Limb (tissue), 2 donors: Measurements from ENCODE around the gene C4BPA.

Experiments
- DNase-seq, 2 donors: peaks; one replicate each; pipeline ENCODE4 v3.0.0-alpha.2; 2016; ENCODE audit errors: extremely low spot score in 2 of 2

C4BPA gene

GRCh38 chr1:207112616-207113296 lies 8.7 kb downstream of the C4BPA start:
- DNase-seq: no peak

DNA sequence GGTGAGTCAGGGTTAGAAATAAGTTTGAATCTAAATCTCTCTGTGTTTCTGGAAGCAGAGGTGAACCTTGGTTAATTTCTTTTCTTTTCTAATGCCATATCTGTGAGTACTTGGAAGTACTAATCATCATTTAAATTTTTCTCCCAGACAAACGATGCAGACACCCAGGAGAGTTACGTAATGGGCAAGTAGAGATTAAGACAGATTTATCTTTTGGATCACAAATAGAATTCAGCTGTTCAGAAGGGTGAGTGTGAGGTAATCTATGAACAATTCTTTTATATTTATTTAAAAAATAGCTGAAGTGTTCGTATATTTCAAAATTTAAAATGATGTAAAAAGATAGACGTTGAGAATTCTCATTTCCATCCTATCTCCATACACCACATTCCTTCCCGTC lies 11.2 kb downstream of the C4BPA start:
- no peak for DNase-seq

GRCh38 chr1:207124389-207124788 lies 20.4 kb downstream of the C4BPA start:
- no peak for DNase-seq

DNA sequence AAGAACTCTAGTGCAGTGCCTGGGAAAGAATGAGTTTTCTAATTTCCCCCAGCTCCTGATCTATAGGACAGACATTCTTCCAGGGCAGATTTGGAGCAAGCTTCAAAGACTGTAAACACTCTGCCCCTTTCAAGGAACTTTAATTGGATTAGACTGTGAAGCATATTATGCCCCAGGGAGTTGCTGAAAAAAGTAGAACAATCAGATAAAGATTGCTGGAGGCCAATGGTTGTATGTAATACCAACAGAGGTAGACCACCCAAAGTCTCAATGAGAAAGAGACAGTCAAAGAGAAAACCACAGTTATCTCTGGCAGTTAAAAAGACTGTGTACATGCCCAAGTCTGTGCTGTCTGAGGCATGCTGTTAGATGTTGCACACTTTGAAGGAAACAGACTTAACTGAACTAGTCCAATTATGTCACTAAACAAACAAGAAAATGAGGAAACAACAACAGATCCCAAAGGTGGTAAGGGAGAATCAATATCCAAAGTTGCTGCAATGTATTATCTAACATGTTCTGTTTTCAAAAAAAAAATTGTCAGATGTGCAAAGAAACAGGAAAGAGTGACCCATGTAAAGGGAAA lies 24.4 kb downstream of the C4BPA start:
- no peak for DNase-seq

- no peak for DNase-seq
Observed at GRCh38 chr1:207129053-207129452, 25.0 kb downstream of the C4BPA start.

GRCh38 chr1:207130252-207131036 lies 26.4 kb downstream of the C4BPA start:
- DNase-seq: no peak

DNA sequence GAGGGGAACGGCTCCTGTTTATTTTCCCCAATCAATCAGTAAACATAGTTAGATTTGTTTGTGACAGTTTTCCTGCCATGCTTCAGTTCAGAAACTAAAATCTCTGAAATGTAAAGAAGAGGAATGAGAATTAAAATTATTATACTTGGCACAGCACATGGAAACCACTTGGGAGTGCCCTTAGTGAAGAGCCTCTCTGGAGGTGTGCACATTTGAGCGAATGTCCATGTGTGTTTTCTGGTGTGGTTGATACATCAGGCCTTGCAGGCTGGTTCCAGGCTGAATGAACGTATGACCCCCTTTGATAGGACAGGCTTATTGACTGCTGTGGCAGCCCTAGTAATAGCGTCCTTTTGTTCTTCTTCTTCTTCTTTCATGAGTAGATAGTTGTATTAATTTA lies 27.1 kb downstream of the C4BPA start:
- DNase-seq: no peak

GRCh38 chr1:207134581-207134980 lies 30.5 kb downstream of the C4BPA start:
- DNase-seq: no peak

DNA sequence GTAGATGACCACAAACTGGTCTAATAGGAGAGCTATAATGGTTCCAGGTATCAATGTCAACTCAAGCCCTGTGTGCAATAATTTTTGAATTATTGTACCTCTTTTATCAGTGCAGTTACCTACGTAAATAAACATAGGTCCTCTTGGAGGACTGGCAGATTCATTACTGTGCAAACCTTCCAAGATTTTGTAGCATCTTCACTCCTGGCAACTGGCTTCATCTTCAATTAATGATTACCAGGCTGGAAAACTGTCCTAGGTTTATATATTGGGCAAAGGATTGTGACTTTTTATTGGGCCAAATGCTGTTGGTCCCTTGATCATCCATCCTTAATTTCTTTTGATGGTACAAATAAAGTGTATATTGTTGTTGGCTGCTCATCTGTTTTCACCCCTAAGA lies 35.6 kb downstream of the C4BPA start:
- no peak for DNase-seq

GRCh38 chr1:207140536-207140935 lies 36.5 kb downstream of the C4BPA start:
- DNase-seq: no peak

DNA sequence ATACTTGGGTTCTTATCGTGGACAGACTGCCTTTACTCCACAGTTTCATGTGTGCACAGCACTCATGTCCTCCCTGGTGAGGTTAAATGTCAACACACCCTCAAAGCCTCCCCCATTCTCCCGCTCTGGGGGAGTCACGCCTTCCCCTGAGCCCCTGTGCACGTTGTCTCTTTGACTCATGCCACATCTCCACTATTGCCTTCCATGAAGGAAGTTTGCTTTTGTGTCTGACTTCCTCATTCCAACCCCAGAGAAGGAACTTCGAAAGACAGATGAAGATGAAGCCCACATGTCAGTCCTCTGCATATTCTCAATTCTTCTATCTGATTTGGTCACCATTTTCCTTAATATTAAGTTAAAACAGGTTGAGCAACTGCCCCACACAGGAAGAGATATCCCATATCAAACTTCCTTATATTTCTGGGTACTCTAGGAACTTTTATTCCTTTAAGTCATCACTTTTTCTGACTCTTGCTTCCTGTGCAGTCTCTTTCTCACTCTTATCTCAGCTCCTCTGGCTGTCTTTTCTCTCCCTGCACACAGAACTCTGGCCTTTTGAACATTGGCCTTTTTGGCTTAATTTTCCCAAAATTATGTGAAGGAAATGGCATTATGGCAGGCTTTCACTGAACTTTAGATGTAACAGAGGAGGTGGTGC lies 41.5 kb downstream of the C4BPA start:
- no peak for DNase-seq

- no peak for DNase-seq
Observed at GRCh38 chr1:207151920-207152319, 47.9 kb downstream of the C4BPA start.

- no peak for DNase-seq
Observed at GRCh38 chr1:207152792-207153468, 48.9 kb downstream of the C4BPA start.

- DNase-seq: no peak
Observed at GRCh38 chr1:207155028-207155427, 51.0 kb downstream of the C4BPA start.

DNA sequence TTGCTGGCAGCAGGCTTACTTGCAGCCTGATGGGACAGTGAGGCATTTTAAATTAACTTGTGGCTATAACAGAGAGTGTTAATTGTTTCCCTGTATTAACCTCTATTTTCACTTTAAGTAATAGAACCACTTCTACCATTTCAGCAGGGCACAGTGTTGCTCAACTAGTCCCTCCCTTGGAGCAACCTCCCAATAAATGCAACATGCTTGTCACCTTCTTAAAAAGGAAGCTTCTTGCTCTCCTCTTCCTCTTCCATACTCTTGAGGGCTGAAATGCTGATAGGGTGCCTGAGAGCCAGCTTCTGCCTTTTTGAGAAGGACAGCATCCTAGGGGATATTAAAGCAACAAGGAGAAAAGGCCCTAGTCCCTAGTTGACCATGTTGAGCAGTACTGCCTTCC lies 52.1 kb downstream of the C4BPA start:
- no peak for DNase-seq

- no peak for DNase-seq
Observed at GRCh38 chr1:207156826-207157225, 52.8 kb downstream of the C4BPA start.

- no peak for DNase-seq
Observed at GRCh38 chr1:207164086-207164485, 60.1 kb downstream of the C4BPA start.

DNA sequence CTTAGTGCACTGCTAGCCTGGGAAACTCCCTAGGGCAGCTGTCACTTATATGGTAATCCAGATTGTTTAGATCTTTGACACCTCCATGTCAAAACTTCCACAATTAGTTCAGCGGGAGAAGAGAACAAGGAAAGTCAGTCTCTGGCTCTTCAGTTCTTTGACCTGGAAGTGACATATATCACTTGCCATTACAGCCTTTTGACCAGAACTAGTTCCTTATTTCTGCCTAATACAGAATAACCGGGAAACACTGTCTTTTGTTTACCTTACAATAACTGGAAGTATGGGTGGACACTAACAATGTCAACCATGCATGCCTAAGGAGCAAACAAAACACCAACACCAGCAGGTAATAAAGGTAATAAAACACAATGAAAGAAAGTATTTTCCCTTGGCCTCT lies 68.3 kb downstream of the C4BPA start:
- no peak for DNase-seq

DNA sequence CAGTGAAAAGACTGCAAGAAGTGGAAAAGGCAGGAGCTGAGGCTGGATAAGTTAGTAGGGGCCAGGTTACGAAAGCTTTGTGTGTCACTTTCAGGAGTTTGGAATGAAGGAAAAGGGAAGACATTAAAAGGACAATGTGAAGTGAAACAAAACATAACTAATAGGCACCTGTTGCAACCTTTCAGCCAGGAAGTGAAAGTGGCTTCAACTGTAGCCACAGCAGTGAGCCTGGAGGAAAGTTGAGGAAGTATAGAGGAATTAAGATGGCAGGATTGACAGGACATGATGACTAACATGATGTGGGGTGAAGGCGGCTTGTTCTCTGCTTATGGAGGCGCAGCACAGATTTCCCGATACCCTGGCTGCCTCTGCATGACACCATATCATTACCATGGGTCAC lies 68.9 kb downstream of the C4BPA start:
- DNase-seq: no peak

GRCh38 chr1:207173396-207173795 lies 69.4 kb downstream of the C4BPA start:
- DNase-seq: no peak

- no peak for DNase-seq
Observed at GRCh38 chr1:207174913-207175312, 70.9 kb downstream of the C4BPA start.

DNA sequence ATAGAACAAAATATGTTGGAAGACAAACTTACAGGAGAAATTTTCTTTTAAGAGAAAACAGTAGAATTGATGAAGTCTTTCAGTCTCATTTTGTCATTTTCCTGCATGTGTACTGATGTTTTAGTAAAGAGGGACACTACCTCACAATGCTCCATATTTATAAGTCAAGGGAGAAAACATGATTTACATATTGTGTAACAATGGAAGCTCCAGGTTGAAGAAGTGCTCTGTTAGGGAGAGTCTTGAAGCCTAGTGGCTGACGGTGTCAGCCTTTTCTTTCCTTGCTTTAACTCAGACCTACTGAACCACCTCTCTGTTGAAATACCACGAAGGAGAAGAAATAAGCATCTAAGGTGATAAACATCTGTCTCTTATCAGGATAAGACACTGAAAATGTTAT lies 75.0 kb downstream of the C4BPA start:
- DNase-seq: no peak
